GM12878 (cell line): ENCODE results near the gene SETDB1.

Experiments
- ATF3 ChIP-seq: IDR thresholded peaks from 2 replicates; pipeline ENCODE4 v1.6.1; 2011; ENCODE audit warnings: low read depth, mild to moderate bottlenecking, low read length, moderate library complexity, borderline replicate concordance; ENCODE audit errors: extremely low read depth
- BCL3 ChIP-seq: IDR thresholded peaks from 2 replicates; pipeline ENCODE4 v1.6.1; 2011; ENCODE audit warnings: borderline replicate concordance, low read depth, mild to moderate bottlenecking, moderate library complexity, low read length; ENCODE audit not compliant: insufficient read depth, poor library complexity, severe bottlenecking
- CEBPB ChIP-seq, 2 experiments: fragments of 150-350 bp in 1 of 2; IDR thresholded peaks; 2 replicates each; pipeline ENCODE4 v1.6.1; 2012 to 2014; ENCODE audit warnings: low read depth in 2 of 2, low read length in 2 of 2, borderline replicate concordance in 1 of 2, inconsistent platforms in 1 of 2
- CREB1 ChIP-seq: IDR thresholded peaks from 2 replicates; pipeline ENCODE4 v1.6.1; 2012; ENCODE audit warnings: low read depth, mild to moderate bottlenecking, inconsistent platforms
- CTCF ChIP-seq, 3 experiments: IDR thresholded peaks in 2 of 3; conservative IDR thresholded peaks in 1 of 3; 2 replicates each; pipeline ENCODE4 v1.5.1; 2011; ENCODE audit warnings: low read depth in 3 of 3, low read length in 3 of 3, mild to moderate bottlenecking in 3 of 3, control low read depth in 2 of 3, moderate library complexity in 2 of 3, inconsistent platforms in 1 of 3, mixed read lengths in 1 of 3; ENCODE audit not compliant: control insufficient read depth in 2 of 3, insufficient read depth in 1 of 3; ENCODE audit errors: extremely low read depth in 1 of 3
- E2F8 ChIP-seq: fragments of 450-650 bp; IDR thresholded peaks from 2 replicates; pipeline ENCODE4 v1.6.1; 2018; ENCODE audit warnings: mild to moderate bottlenecking, low read depth, moderate library complexity; ENCODE audit not compliant: partially characterized antibody

GRCh38 chr1:150997949-150998348 lies 71.8 kb downstream of the SETDB1 start:
- TF ChIP-seq CTCF (IDR thresholded peaks at IDR 0.05 in 2 of 3, conservative IDR thresholded peaks at IDR 0.05 in 1 of 3; ENCODE audit: control insufficient read depth in 2 of 3, extremely low read depth in 1 of 3, insufficient read depth in 1 of 3, low read depth in 3 of 3, low read length in 3 of 3) (no peak), CREB1 (no peak), CEBPB (IDR thresholded peaks at IDR 0.05; ENCODE audit: borderline replicate concordance in 1 of 2, low read depth in 2 of 2, low read length in 2 of 2) (no peak), ATF3 (no peak), BCL3 (no peak), E2F8 (no peak)
